HG03095 (cell line): ENCODE results near the gene CLCNKA.
"Not testable (repeated sequence)": the region's sequence is repeated elsewhere in the genome, so short reads cannot be mapped to it uniquely, and the experiment has no call there.

Experiments
- ATAC-seq: cut with Tn5 transposase; IDR thresholded peaks from one replicate; pipeline ENCODE4 v1.9.1; 2021; ENCODE audit warnings: moderate library complexity; ENCODE audit not compliant: unreplicated experiment

CLCNKA gene

DNA sequence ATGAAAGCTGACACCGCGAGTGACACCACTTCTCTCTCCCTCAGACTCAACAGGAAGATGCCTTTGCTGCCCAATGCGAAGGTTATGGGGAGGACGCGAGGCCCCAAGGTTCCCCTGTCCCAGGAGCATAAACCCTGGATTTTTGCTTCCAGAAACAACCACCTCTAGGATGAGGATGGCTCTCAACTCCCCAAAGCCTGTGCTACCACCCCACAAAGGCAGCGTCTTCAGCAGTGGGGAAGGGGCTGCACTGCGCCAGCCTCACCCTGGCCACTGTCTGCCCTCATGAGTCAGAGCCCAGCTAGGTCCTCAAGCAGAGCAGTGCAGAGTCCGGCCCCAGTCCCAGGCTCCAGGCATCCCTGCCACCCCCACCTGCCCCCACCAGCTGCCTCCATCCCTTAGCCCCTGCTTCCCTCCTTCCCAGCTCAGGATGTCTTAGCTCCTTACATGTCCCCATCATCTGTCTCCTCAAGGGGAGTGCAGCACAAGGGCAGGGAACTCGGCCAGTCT, 24.7 kb upstream of the CLCNKA start:
- ATAC-seq = no peak

- ATAC-seq = no peak
Measured at GRCh38 chr1:15997637-15998280, 24.1 kb upstream of the CLCNKA start.

GRCh38 chr1:15998929-15999328, 22.9 kb upstream of the CLCNKA start:
- ATAC-seq = no peak

DNA sequence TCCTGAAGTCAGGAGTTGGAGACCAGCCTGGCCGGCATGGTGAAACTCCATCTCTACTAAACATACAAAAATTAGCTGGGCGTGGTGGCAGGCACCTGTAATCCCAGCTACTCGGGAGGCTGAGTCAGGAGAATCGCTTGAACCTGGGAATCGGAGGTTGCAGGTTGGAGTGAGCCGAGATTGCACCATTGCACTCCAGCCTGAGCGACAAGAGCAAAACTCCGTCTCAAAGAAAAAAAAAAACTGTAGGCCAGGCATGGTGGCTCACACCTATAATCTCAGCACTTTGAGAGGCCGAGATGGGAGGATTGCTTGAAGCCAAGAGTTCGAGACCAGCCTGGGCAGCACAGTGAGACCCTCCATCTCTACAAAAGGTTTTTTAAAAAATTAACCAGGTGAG, 20.6 kb upstream of the CLCNKA start:
- not testable (repeated sequence) for ATAC-seq

GRCh38 chr1:16005597-16005996, 16.2 kb upstream of the CLCNKA start:
- ATAC-seq = no peak

- no peak for ATAC-seq
Measured at GRCh38 chr1:16006010-16006409, 15.8 kb upstream of the CLCNKA start.

GRCh38 chr1:16006552-16007485, 15.0 kb upstream of the CLCNKA start:
- no peak for ATAC-seq

- no peak for ATAC-seq
Measured at GRCh38 chr1:16007671-16008341, 14.0 kb upstream of the CLCNKA start.

GRCh38 chr1:16009030-16009460, 12.8 kb upstream of the CLCNKA start:
- ATAC-seq = no peak

DNA sequence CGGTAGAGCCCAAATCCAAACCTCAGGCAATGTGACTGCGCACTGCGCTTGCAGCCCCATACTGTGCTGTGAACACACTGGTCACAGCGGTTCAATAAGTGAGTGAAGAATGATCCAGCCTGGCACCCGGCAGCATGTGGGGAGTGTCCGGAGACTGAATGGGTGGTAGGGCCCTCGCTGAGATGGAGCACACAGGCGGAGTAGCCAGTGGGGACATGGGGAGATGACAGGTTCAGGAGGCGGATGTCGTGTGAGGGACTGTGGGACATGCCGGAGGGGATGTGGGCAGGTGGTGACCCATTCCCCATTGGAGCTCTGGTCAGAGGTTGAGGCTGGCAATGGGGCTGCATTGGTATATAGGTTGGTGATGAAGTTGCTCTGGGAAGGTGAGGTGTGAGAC, 12.2 kb upstream of the CLCNKA start:
- ATAC-seq = no peak

DNA sequence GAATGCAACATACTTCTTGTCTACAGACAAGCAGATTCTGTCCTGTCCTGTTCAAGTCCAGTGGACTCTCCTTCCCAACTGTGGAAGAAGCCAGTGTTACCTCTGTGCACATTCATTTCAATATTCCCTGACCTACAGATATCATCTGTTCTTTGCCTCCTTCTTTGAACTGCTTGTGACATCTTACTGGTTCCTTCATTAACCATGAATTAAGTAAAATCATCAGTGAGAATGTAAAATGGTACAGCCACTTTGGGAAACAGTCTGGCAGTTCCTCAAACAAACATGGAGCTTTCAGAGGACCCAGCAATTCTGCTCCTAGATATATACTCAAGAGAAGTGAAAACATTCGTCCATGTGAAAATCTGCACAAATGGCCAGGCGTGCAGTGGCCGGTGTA, 11.0 kb upstream of the CLCNKA start:
- ATAC-seq = no peak

DNA sequence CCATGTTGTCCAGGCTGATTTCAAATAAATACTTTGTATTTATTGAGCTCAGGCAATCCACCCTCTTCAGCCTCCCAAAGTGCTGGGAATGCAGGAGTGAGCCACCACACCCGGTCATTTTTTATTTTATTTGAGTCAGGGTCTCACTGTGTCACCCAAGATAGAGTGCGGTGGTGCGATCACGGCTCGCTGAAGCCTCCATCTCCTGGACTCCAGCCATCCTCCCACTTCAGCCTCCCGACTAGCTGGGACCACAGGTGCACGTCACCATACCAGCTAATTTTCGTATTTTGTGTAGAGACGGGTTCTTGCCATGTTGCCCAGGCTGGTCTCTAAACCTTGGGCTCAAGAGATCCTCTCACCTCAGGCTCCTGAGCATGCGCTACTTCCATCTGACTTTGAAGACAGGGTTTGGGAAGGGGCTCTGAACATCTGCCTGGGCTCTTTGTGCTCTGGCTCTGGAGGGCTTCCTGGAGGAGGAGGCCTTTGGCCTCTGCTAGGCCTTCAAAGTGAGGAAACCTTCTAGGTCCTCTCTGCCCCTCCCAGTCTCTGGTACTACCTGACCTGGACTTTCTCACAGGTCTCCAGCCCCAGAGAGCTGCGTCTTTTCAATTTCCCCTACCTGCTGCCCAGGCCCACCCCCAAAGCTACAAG, 9.8 kb upstream of the CLCNKA start:
- no peak for ATAC-seq

- ATAC-seq = no peak
Measured at GRCh38 chr1:16012590-16013219, 9.1 kb upstream of the CLCNKA start.

- no peak for ATAC-seq
Measured at GRCh38 chr1:16013220-16013907, 8.5 kb upstream of the CLCNKA start.

DNA sequence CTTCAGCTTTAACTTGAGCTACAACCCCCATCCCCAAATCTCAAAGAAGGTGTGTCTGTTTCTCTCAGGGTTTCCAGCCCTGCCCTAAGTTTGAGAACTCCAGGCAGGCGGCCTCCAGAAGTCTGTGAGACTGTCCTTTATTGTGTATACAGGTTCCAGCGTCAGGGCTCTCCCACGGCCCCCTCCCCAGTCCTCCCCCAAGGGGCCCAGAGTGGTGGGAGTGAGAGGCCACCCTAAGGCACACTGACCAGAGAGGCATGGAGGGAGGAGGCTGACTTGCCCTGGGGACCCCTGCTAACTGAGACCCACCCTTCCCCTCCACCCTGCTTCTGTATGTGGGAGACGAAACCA, 8.0 kb upstream of the CLCNKA start:
- no peak for ATAC-seq

GRCh38 chr1:16014509-16015482, 7.0 kb upstream of the CLCNKA start:
- no peak for ATAC-seq

GRCh38 chr1:16015491-16015890, 6.3 kb upstream of the CLCNKA start:
- ATAC-seq = no peak

GRCh38 chr1:16015960-16016901, 5.6 kb upstream of the CLCNKA start:
- no peak for ATAC-seq
